Stimulated activated CD4-positive, alpha-beta T cell treated with anti-CD3 and anti-CD28 coated beads, Interleukin-1b, Interleukin-23, amount 100 ng/mL, for 24 hours (primary cell): Measurements from ENCODE around the gene TMEM130.

Source experiments
- DNase-seq, 4 experiments: peaks; one replicate each; pipeline ENCODE4 v3.0.0-alpha.2; 2020; ENCODE audit warnings: low read depth in 4 of 4, low spot score in 1 of 4

TMEM130 gene, protein sequence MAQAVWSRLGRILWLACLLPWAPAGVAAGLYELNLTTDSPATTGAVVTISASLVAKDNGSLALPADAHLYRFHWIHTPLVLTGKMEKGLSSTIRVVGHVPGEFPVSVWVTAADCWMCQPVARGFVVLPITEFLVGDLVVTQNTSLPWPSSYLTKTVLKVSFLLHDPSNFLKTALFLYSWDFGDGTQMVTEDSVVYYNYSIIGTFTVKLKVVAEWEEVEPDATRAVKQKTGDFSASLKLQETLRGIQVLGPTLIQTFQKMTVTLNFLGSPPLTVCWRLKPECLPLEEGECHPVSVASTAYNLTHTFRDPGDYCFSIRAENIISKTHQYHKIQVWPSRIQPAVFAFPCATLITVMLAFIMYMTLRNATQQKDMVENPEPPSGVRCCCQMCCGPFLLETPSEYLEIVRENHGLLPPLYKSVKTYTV

DNA sequence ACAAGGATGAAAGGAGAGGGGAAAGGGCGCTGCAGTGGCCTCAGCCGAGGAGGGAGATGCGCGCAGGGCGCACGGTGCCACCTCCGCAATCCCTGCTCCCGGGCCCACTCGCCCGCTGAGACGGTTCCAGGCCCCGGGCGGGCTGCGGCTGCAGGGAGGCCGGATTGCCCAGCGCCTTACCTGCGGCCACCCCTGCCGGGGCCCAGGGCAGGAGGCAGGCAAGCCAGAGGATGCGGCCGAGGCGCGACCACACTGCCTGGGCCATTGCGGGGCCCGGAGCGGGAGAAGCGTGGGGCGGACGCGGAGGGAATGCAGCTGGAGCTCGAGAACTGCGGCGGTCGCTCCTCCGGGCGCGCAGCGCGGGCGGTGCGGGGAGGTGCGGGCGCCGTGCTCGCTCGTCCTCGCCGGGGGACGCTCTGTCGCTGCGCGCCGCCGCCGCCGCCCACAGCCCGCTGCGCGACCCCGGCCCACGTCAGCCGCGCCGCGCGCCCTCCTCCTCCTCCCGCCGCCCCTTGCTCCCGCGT lies at the start of gene TMEM130:
Gene TMEM130 (minus strand): TSS at position 418 of the 524 bp plus-strand sequence. CDS start 153 bp downstream, at position 265.
- DNase-seq = no peak

DNA sequence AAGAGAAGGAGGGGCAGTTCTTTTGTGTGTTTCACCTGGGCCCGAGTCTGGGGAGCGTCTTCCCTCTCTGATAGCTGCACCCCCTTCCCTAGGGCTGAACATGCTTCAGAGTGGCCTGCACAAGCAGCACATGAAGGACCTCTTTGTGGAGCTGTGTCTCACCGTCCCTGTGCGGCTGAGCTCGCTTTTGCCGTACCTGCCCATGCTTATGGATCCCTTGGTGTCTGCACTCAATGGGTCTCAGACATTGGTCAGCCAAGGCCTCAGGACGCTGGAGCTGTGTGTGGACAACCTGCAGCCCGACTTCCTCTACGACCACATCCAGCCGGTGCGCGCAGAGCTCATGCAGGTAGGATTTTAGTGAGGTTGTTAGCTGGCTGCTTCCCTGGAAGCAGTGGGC lies 47.5 kb upstream of the TMEM130 start:
- no peak for DNase-seq

DNA sequence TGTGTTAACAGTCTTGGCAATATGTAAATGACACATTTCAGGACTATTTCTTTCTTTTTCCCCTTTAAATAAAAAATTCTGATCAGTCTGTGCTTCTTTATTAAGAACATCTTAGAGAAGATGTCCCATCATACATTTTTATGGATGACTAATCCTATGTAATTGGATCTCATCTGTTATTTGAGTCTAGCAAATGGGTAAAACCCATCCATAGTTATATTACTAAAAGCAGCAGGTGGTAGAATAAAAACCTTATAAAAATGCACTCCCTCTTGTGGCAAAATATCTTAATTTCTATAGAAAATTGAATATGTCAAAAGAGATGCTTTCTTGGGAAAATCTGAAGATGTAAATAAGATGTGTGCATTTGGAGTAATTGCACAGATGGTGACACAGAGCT lies 43.8 kb upstream of the TMEM130 start:
- DNase-seq = no peak

DNA sequence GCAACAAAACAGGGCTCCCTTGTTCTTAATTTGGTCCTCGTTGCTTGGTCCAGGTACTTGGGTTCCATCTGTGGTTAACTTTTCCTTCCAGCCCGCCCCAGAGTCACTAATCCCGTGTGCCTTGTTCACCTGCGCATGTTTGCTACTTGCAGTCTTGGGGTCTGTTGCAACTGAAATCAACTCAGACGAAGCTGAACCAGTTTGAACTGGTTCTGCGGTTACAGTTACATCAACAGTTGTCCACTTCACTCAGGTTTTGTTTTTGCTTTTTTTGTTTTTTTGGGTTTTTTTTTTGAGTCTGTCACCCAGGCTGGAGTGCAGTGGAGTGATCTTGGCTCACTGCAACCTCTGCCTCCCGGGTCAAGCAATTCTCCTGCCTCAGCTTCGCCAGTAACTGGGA lies 43.2 kb upstream of the TMEM130 start:
- DNase-seq = no peak

DNA sequence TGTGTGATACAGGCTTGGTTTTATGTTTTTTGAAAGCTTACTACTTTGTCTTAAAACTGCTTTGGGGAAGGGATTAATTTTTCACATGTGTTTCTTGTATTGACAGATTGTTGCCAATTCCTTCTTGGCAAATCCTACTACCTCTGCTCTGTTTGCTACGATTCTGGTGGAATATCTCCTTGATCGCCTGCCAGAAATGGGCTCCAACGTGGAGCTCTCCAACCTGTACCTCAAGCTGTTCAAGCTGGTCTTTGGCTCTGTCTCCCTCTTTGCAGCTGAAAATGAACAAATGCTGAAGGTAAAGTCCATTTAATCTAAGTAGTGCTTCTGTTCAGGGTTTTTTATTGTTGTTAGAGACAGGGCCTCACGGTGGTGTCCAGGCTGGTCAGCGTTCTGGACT lies 42.1 kb upstream of the TMEM130 start:
- no peak for DNase-seq

DNA sequence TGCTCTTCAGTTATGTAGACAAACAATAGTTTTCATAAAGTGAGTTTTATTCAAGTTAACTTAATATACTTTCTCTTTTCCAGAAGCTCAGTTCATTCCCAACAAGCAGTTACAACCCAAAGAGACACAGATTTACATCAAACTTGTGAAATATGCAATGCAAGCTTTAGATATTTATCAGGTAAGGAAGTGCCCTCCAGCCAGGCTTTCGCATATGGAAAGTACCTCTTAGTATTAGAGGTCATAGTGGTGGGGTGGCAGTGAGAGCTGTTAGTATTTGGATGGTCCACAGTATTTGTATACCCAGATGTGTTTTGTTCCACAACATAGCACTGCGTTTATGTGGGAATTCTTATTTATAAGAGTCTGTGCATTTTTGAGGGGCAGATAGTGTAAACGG lies 40.6 kb upstream of the TMEM130 start:
- DNase-seq = no peak

DNA sequence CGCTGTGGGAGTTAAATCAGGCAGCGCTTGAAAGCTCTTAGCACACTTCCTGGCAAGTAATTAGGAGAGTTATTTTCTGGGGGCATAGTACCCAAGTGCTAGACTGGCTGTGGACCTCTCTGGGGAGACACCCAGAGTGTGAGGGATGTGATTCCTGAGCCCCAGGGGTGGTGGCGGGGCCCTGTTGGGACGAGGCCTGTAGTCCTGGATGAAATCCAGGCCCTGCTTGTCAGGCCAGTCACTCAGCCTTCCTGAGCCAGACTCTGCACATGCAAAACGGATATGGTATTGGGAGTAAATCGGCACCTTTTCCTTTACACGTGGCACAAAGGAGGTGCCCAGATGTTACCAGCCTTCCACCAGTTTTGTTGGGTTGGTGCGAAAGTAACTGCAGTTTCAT lies 39.7 kb upstream of the TMEM130 start:
- no peak for DNase-seq

DNA sequence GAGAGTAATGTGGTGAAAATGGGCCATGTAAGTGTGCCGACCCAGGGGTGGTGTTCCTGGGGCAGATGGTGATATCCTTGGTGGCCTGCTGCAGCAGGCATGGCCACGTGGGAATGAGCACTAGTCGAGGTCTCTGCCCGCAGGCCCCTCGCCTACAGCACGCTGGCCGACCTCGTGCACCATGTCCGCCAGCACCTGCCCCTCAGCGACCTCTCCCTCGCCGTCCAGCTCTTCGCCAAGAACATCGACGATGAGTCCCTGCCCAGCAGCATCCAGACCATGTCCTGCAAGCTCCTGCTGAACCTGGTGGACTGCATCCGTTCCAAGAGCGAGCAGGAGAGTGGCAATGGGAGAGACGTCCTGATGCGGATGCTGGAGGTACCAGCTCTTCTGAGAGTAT lies 38.8 kb upstream of the TMEM130 start:
- no peak for DNase-seq

DNA sequence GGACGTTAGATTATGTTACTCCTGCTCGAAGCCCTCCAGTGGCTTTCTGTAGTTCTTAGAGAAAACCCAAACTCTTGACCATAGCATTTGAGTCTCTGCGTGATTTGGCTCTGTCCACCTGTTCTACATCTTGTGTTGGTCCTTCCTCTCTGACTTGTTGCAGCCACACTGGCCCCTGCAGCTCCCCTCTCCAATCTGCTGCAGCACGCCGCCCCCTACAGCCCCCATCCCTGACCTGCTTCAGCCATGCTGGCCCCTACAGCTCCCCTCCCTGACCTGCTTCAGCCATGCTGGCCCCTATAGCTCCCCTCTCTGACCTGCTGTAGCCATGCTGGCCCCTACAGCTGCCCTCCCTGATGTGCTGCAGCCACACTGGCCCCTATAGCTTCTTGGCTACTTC lies 37.8 kb upstream of the TMEM130 start:
- no peak for DNase-seq

DNA sequence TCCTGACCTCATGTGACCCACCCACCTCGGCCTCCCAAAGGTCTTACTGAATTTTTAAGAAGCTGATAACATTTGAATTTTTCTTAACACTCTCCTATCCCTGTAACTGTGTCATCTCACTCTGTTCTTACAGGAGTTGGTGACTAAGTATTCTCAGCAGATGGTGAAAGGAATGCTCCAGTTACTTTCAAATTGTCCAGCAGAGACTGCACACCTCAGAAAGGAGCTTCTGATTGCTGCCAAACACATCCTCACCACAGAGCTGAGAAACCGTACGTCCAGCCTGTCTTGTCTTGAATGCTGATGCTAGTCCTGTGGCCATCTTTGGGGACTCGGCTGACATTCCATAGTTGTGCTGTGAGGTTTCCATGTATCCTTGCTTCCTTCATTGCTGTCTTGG lies 33.4 kb upstream of the TMEM130 start:
- DNase-seq = no peak

DNA sequence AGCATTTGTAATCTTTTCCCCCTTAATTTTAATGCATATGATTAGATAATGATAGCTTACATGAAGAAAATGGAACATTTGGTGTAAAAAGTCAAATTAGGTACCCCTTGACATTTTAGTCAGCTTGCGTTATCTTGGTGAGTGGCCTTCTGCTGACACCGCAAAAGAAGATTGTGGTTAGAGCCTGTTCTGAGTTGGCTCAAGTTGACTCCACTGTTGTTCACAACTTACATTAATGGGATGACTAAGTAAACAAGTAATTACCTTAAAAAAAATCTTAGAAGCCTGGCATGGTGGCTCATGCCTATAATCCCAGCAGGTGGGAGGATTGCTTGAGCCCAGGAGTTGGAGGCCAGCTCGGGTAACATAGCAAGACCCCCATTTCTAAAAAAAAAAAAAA lies 32.7 kb upstream of the TMEM130 start:
- no peak for DNase-seq

DNA sequence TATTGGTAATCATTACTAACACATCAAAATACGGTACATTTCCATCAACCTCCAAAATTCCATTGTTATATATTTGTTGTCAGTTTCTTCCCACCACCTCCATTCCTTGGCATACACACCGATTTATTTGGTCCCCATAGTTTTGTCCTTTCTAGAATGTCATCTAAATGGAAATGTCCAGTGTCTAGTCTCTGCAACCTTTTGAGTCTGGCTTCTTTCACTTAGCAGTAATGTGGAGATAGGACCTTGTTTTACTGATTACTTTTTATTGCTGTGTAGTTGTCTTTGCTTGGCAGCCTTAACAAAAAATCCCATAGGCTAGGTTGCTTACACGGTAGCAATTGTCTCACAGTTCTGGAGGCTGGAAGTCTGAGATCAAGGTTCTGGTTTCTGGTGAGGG lies 31.0 kb upstream of the TMEM130 start:
- no peak for DNase-seq

DNA sequence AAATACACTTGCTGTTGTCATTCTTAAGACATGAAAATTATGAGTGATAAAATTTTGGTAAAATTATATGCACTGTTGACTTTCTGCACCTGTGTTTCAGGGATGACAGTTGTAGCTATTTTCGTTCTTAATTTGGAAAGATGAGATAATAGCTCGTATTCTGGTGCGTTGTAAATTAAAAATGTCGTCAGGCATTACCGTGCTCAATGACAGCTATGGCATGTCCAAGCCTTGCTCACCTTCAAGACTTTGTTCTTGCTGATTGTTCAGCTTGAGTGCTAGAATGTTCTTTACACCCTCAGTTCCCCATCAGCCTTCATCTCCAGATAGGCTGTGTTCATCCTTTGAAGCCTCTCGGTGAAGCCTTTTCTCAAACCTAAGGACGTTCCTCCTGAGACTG lies 30.0 kb upstream of the TMEM130 start:
- DNase-seq = no peak

DNA sequence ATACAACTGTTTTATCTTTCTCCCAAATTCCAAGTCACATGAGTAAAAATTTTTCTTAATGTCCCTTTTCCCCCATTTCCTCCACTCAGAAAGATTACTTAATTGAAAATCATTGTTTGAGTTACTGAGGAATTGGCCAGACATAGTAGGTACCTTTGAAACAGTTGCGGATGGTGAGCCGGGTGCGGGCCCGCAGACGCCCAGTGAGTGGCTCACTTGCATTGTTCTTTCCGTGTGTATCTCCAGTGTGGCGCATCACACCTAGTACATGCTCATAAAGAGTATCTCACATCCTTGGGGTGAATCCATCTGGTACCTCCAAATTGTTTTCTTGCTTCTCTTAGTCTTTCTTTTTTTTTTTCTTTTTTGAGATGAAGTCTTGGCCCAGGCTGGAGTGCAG lies 22.8 kb upstream of the TMEM130 start:
- DNase-seq = no peak

DNA sequence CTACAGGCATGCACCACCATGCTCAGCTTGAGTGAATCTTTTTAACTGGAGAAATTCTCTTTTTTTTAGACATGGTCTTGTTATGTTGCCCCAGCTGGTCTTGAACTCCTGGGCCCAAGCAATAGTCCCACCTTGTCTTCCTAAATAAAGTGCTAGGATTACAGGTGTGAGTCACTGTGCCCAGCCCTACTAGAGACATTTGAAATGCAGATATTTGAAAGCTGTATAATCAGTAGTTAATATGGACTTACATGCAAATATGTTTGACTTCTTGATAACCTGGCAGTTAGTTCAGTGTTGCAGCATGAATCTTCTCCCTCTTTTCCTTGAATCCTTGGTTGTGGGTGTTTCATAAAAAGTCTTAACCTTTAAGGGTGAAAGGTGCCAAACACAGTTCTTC lies 17.2 kb upstream of the TMEM130 start:
- DNase-seq = no peak

DNA sequence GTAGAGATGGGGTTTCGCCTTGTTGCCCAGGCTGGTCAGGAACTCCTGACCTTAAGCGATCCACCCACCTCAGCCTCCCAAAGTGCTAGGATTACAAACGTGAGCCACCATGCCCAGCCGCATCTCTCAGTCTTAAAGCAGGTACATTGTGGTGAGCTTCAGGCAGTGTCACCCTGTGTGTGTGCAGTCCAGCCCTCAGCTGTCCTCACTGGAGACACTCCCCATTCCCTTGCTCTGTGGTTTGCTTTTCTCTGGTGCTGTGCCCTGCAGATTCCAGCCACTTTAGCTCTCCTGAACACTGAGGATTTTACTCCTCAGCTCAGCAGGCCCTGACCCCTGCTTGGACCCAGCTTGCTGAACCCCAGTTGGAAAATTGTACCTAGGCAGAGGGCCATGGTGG lies 14.6 kb upstream of the TMEM130 start:
- no peak for DNase-seq

DNA sequence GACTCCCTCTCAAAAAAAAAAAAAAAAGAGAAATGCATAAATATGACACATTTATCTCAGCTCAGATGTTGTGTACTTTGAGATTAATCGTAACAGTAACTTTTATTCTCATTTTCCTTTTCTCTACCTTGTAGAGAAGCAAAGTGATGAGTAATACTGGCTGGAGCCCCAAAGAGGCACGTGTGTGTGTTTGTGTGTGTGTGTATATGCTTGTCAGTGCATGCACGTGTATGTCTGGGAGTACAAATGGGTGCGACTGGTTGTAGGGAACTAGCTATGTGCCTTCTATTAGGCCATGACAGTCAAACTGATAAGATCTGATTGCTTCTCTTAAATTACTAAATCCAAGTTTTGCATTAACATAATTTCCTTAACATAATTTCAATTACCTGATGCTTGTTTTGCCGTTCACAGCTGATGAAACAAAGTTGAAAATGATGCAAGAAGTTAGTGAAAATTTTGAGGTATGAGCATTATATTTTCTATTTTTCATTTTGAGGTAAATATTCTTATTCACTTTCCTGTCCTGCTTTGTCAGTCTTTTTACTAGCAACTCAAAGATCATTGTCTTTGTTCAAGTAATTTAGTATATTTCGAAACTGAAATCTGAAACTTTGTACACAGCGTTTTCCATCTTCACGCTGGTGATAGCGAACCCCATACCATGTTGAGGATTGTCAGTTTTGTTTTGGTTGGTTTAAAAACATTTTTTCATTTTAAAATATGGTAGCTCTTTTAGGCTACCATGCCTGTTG lies 11.9 kb upstream of the TMEM130 start:
- no peak for DNase-seq

DNA sequence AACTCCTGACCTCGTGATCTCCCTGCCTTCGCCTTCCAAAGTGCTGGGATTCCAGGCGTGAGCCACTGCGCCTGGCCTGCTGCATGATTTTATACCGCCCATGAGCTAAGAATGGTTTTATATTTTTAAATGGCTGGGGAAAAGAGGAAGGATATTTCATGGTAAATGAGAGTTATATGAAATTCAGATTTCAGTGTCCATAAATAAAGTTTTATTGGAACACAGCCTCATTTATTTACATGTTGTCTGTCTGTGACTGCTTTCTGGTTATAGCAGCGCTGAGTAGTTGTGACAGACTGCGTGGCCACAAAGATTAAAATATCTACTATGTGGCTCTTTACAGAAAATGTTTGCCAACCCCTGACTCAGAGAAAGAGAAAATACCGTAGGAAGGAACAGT lies 10.7 kb upstream of the TMEM130 start:
- DNase-seq = no peak

DNA sequence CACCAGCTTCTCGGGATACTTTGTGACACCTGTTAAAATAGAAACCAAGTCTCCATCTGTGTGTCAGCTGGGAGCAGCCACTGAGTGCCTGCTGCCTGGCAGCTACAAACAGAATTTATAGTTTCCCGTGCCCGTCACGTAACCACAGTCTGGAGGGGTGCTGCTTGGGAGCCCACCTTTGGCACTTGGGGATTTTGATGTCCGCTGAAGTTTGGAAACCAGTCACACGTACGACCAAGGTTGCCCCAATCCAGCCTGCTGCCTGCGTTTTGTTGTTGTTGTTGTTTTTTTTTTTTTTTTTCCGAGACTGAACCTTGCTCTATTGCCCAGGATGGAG lies 10.1 kb upstream of the TMEM130 start:
- DNase-seq = no peak

DNA sequence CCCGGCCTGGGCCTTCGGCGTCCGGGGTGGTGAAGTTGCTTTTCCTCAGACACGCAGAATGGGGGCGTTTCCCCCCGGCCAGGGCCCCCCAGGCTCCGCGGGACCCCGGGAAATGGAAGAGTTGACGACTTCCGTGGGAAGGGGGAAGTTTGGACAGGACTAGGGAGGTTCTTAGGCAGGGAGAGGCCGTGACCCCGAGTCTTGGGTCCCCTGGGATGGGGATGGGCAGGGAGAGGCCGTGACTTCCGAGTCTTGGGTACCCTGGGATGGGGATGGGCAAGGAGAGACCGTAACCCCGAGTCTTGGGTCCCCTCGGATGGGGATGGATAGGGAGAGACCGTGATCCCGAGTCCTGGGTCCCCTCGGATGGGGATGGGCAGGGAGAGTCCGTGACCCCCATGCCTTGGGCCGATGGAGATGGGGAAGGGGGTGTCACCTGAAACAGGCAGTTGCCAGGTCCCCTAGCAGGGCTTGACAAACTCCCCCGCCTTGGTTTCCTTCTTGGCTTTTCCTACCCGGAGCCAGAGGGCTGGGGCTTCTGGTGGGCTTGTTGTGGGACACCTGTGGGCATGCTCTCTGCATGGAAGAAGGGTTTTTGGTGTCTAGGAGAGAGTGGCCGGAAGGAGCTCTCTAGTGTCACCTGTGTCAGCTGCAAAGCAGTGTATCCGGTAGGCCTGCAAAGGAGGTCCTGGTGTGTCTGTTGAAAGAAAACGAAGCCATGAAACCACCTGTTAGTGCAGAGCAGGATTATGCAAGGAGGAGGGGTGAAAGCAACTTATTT lies 9.6 kb upstream of the TMEM130 start:
- DNase-seq = peak in 3 of 4 experiments; percentile 27 to 36 (median 32)

DNA sequence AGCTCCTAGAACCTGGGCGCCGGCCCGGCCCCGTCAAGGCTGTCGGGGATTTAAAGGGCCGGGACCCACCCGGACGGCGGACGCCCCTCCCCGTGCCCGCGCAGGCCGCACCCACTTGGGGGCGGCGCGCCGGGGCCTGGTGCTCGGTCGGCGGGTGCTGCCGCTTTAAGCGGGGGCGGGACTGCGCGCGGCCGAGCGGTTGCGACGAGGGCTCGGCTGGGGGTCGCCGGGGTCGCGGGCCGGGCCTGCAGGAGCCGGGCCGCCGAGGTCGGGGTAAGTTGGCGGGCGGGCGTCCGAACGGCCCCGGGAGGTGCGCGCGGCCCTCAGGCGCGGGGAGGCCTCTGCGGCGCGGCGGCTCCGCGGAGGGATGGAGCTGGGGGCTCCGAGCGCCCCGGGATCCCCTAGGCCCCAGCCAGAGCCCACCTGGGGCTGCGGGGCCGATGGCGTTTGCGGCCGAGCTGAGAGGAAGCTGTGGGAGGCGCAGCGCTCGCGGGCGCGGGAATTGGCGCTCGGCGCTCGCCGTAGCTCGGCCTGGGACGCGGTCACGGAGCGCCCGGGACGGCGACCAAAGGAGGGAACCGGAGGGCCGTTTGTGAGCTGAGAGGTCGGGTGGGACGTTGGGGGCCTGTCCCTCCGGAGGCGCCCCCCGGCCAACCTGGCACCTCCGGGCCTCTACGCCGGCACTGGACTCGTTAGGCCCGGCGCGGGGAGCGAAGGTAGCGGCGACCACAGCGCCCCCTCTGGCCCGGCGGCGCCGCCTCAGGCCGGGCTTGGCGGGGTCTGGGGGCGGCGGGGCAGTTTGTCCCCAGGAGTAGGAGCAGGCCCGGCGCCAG lies 8.8 kb upstream of the TMEM130 start, which contains the start of gene TRRAP:
Gene TRRAP (plus strand): TSS at position 168 of the 833 bp plus-strand sequence. CDS start 2,619 bp downstream, outside the sequence.
- DNase-seq = peak; percentile 54 to 69 (median 62)
